ENCODE data around the gene TUG1.
A peak's percentile ranks its signal among the peaks of the same experiment; 100 is the strongest.

TUG1 gene

GRCh38 chr22:30947173-30947815, 21.8 kb upstream of the TUG1 start:
- H3K27ac ChIP-seq = no peak overlapping the region
- TF ChIP-seq CTCF (conservative IDR thresholded peaks at IDR 0.05) = no peak

- no peak overlapping the region for H3K27ac ChIP-seq
- TF ChIP-seq CTCF (conservative IDR thresholded peaks at IDR 0.05) = peak; percentile 75
Measured at GRCh38 chr22:30947816-30948454, 21.1 kb upstream of the TUG1 start.

- TF ChIP-seq CTCF (conservative IDR thresholded peaks at IDR 0.05) = no peak
- H3K27ac ChIP-seq = no peak overlapping the region
Measured at GRCh38 chr22:30948930-30949342, 20.1 kb upstream of the TUG1 start.

GRCh38 chr22:30949934-30950660, 19.0 kb upstream of the TUG1 start:
- TF ChIP-seq CTCF (conservative IDR thresholded peaks at IDR 0.05) = no peak
- no peak overlapping the region for H3K27ac ChIP-seq

- no peak overlapping the region for H3K27ac ChIP-seq
- no peak for TF ChIP-seq CTCF (conservative IDR thresholded peaks at IDR 0.05)
Measured at GRCh38 chr22:30953206-30953605, 15.9 kb upstream of the TUG1 start.

- TF ChIP-seq CTCF (conservative IDR thresholded peaks at IDR 0.05) = no peak
- H3K27ac ChIP-seq = no peak overlapping the region
Measured at GRCh38 chr22:30955153-30955552, 13.9 kb upstream of the TUG1 start.

GRCh38 chr22:30964858-30965257, 4.2 kb upstream of the TUG1 start:
- no peak for TF ChIP-seq CTCF (conservative IDR thresholded peaks at IDR 0.05)
- H3K27ac ChIP-seq = no peak overlapping the region

Data from VCaP (cell line).